IPS-18c (cell line): ENCODE results near the gene FRY.

Source experiments
- H3K4me3 ChIP-seq: 2 replicates; pipeline ENCODE4 v1.7.0; 2013; ENCODE audit warnings: low read depth, mild to moderate bottlenecking, low read length, moderate library complexity; ENCODE audit not compliant: insufficient read depth
- H3K9me3 ChIP-seq: one replicate; pipeline ENCODE4 v1.6.1; 2013; ENCODE audit warnings: mild to moderate bottlenecking, low read length, moderate library complexity; ENCODE audit not compliant: control insufficient read depth, insufficient read depth

The FRY gene

GRCh38 chr13:32164622-32165268, 133.2 kb downstream of the FRY start:
- Histone ChIP-seq H3K9me3 (no peaks in the 10 kb centered on the region), H3K4me3 (no peak overlapping the region)

- Histone ChIP-seq H3K4me3 (no peak overlapping the region), H3K9me3 (no peaks in the 10 kb centered on the region)
These were observed 134.2 kb downstream of the FRY start for GRCh38 chr13:32165796-32166195.

- Histone ChIP-seq H3K4me3 (no peak overlapping the region), H3K9me3 (no peaks in the 10 kb centered on the region)
These were observed 136.6 kb downstream of the FRY start for GRCh38 chr13:32168131-32168530.

GRCh38 chr13:32170841-32171240, 139.3 kb downstream of the FRY start:
- no peak overlapping the region for H3K4me3 ChIP-seq
- no peaks in the 10 kb centered on the region for H3K9me3 ChIP-seq

- Histone ChIP-seq H3K9me3 (no peaks in the 10 kb centered on the region), H3K4me3 (no peak overlapping the region)
These were observed 142.3 kb downstream of the FRY start for GRCh38 chr13:32173881-32174280.

- H3K9me3 ChIP-seq, result no peaks in the 10 kb centered on the region
- no peak overlapping the region for H3K4me3 ChIP-seq
These were observed 142.8 kb downstream of the FRY start for GRCh38 chr13:32174366-32174765.

GRCh38 chr13:32175307-32175706, 143.7 kb downstream of the FRY start:
- H3K4me3 ChIP-seq, result no peak overlapping the region

GRCh38 chr13:32175943-32176342, 144.4 kb downstream of the FRY start:
- Histone ChIP-seq H3K4me3 (no peak overlapping the region), H3K9me3 (no peaks in the 10 kb centered on the region)

More at GRCh38 chr13:32175307-32175706, 143.7 kb downstream of the FRY start:
- H3K9me3 ChIP-seq, result no peaks in the 10 kb centered on the region

- H3K4me3 ChIP-seq, result no peak overlapping the region
- no peaks in the 10 kb centered on the region for H3K9me3 ChIP-seq
These were observed 145.1 kb downstream of the FRY start for GRCh38 chr13:32176696-32177095.

- Histone ChIP-seq H3K9me3 (no peaks in the 10 kb centered on the region), H3K4me3 (no peak overlapping the region)
These were observed 147.2 kb downstream of the FRY start for GRCh38 chr13:32178763-32179162.

- Histone ChIP-seq H3K4me3 (no peak overlapping the region), H3K9me3 (no peaks in the 10 kb centered on the region)
These were observed 148.1 kb downstream of the FRY start for GRCh38 chr13:32179708-32180107.

- Histone ChIP-seq H3K4me3 (no peak overlapping the region), H3K9me3 (no peaks in the 10 kb centered on the region)
These were observed 156.1 kb downstream of the FRY start for GRCh38 chr13:32187651-32188050.

GRCh38 chr13:32191452-32191998, 160.0 kb downstream of the FRY start:
- Histone ChIP-seq H3K4me3 (no peak overlapping the region), H3K9me3 (no peaks in the 10 kb centered on the region)

GRCh38 chr13:32195713-32196112, 164.1 kb downstream of the FRY start:
- Histone ChIP-seq H3K9me3 (no peaks in the 10 kb centered on the region), H3K4me3 (no peak overlapping the region)

- Histone ChIP-seq H3K4me3 (no peak overlapping the region), H3K9me3 (no peaks in the 10 kb centered on the region)
These were observed 167.6 kb downstream of the FRY start for GRCh38 chr13:32199168-32199567.

GRCh38 chr13:32200741-32201140, 169.2 kb downstream of the FRY start:
- H3K9me3 ChIP-seq, result no peaks in the 10 kb centered on the region

GRCh38 chr13:32201809-32202208, 170.2 kb downstream of the FRY start:
- Histone ChIP-seq H3K9me3 (no peaks in the 10 kb centered on the region), H3K4me3 (no peak overlapping the region)

More at GRCh38 chr13:32200741-32201140, 169.2 kb downstream of the FRY start:
- H3K4me3 ChIP-seq, result no peak overlapping the region

- H3K4me3 ChIP-seq, result no peak overlapping the region
- H3K9me3 ChIP-seq, result no peaks in the 10 kb centered on the region
These were observed 170.7 kb downstream of the FRY start for GRCh38 chr13:32202268-32202667.

GRCh38 chr13:32203221-32203620, 171.6 kb downstream of the FRY start:
- H3K9me3 ChIP-seq, result no peaks in the 10 kb centered on the region
- H3K4me3 ChIP-seq, result no peak overlapping the region
